ENCODE results near the gene CDH5. TPM values are rescaled to one million over a fixed set of nuclear protein-coding genes. Genes with fewer than 3 reads are reported as not detected.
"Not testable (repeated sequence)": the region's sequence is repeated elsewhere in the genome, so short reads cannot be mapped to it uniquely, and the experiment has no call there.

CDH5 gene
- total and polyA plus RNA-seq, 12 donors, result 39.4 to 81.2 (median 52.9) TPM

DNA sequence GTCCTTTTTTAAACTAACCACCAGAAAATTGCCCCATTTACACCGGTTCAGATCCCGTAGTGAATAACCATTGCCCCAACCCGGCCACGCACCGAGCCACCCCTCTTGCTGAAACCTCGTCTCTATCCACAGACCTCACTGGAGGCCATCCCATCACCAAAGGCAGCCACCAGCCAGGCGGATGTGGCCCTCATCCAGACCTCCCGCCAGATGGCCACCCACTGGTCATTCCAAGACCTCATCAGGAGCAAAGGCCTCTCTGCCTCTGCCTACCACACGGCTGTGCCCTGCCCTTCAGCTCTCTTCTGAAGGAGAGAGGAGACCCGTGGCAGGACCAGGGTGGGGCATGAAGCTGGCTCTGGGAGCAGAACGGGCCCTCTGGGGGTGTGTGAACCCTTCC is 38.2 kb upstream of the CDH5 start:
- H3K4me3 ChIP-seq, result no peak overlapping the region
- intact Hi-C loops (cut with DNase I), result no loop called here
- H3K36me3 ChIP-seq, result no peaks in the 10 kb centered on the region
- H3K9me3 ChIP-seq, result no peaks in the 10 kb centered on the region
- no peak for DNase-seq
- no peaks in the 10 kb centered on the region for H3K4me1 ChIP-seq
- peaks cover 0 to 17% (median 0%) of the 10 kb centered on the region in 7 donors for H3K27me3 ChIP-seq
- no peak overlapping the region for H3K27ac ChIP-seq
- WGBS, 2 donors, result 94 to 97% methylated on average over 11 of the region's 11 CpGs
- ATAC-seq, result no peak
- TF ChIP-seq, protein P1, sequence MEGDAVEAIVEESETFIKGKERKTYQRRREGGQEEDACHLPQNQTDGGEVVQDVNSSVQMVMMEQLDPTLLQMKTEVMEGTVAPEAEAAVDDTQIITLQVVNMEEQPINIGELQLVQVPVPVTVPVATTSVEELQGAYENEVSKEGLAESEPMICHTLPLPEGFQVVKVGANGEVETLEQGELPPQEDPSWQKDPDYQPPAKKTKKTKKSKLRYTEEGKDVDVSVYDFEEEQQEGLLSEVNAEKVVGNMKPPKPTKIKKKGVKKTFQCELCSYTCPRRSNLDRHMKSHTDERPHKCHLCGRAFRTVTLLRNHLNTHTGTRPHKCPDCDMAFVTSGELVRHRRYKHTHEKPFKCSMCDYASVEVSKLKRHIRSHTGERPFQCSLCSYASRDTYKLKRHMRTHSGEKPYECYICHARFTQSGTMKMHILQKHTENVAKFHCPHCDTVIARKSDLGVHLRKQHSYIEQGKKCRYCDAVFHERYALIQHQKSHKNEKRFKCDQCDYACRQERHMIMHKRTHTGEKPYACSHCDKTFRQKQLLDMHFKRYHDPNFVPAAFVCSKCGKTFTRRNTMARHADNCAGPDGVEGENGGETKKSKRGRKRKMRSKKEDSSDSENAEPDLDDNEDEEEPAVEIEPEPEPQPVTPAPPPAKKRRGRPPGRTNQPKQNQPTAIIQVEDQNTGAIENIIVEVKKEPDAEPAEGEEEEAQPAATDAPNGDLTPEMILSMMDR (IDR thresholded peaks at IDR 0.05), result no peak

- H3K4me1 ChIP-seq, result peaks cover 0 to 12% (median 7%) of the 10 kb centered on the region in 9 donors
- H3K9me3 ChIP-seq; DNase-seq; intact Hi-C loops (cut with DNase I); H3K4me3 ChIP-seq; H3K27me3 ChIP-seq; ATAC-seq; H3K36me3 ChIP-seq; H3K27ac ChIP-seq: not testable (repeated sequence)
- 86 to 93% methylated on average over 2 of the region's 2 CpGs for WGBS, 2 donors
Observed at GRCh38 chr16:66331464-66331863, 35.0 kb upstream of the CDH5 start.

DNA sequence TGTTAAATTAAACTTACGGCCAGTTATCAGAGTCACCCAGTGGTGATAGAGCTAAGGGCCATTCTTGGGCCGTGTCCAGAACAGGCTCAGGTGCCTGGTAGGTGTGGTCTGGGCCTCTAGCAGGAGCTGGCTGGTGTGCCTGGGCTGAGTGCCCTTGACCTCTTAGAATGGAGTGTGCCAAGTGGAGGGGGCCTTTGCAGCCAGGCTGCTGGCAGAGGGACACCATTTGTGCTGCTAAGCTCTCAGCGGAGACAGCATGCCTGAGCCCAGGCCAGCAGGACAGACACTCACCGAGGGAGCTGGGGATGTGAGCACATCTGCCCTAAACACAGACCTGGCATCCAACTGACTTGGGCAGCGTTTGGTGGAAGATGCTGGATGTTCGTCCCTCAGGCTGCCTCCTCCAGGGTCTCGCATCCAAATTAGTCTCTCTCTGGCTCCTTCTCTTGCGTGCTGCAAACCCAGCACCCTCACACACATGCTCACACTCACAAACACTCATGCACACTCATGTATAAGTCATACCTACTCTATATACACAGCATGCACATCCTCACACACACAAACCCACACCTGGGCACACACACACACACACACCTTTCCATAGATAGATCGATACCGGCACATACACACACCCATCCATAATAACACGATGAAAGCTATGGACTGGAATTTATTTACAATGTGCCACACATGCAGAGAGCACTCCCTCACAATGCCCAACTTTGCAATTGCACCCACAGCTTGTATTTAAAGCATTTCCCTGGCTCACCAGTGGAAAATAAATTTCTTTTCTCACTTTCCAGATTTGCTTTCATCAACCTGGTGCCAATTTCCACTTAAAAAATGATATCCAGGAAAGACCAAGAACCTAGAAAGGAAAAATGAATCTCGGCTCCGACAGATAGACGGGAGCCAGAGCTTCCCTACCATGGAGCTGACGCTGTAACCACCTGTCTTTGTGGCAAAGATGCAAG is 33.6 kb upstream of the CDH5 start:
- no peak for DNase-seq
- Histone ChIP-seq H3K4me1 (peaks cover 0 to 12% (median 7%) of the 10 kb centered on the region in 9 donors), H3K27me3 (peaks cover 0 to 14% (median 7%) of the 10 kb centered on the region in 7 donors), H3K36me3 (no peaks in the 10 kb centered on the region), H3K4me3 (no peak overlapping the region), H3K27ac (no peak overlapping the region), H3K9me3 (peaks cover 0 to 7% (median 0%) of the 10 kb centered on the region in 11 donors)
- TF ChIP-seq, protein P1 (IDR thresholded peaks at IDR 0.05), result no peak
- no peak for ATAC-seq
- intact Hi-C loops (cut with DNase I), result no loop called here
- 91% methylated on average over 15 of the region's 15 CpGs for WGBS, 2 donors

- no peak for DNase-seq
- peaks cover 0 to 12% (median 7%) of the 10 kb centered on the region in 9 donors for H3K4me1 ChIP-seq
- no peak for ATAC-seq
- WGBS, 2 donors, result 81 to 83% methylated on average over 4 of the region's 4 CpGs
- TF ChIP-seq, protein P1 (IDR thresholded peaks at IDR 0.05), result no peak
- H3K4me3 ChIP-seq, result no peak overlapping the region
- intact Hi-C loops (cut with DNase I), result no loop called here
- no peaks in the 10 kb centered on the region for H3K36me3 ChIP-seq
- H3K27me3 ChIP-seq, result peaks cover 0 to 14% (median 8%) of the 10 kb centered on the region in 7 donors
- H3K27ac ChIP-seq, result no peak overlapping the region
- peaks cover 0 to 7% (median 0%) of the 10 kb centered on the region in 11 donors for H3K9me3 ChIP-seq
Observed at GRCh38 chr16:66334853-66335574, 31.5 kb upstream of the CDH5 start.

Measured in heart right ventricle (tissue), 16 donors.